Stomach (tissue), 4 donors: ENCODE measurements around the gene GRK3.

Experiments
- CTCF ChIP-seq, 7 experiments: fragments of 450-650 bp in 4 of 7; fragments of 200-600 bp in 3 of 7; sonication (generic) in 3 of 7; IDR thresholded peaks; one replicate each; pipeline ENCODE4 v1.5.1; 2016 to 2019; ENCODE audit warnings: antibody characterized with exemption in 7 of 7, control low read depth in 2 of 7, mild to moderate bottlenecking in 1 of 7
- POLR2AphosphoS5 ChIP-seq, 3 donors: sonication (generic); formaldehyde crosslinking; IDR thresholded peaks; one replicate each; pipeline ENCODE4 v1.6.1; 2016; ENCODE audit warnings: antibody characterized with exemption in 3 of 3

GRCh38 chr22:25693268-25693565, 128.7 kb downstream of the GRK3 start:
- TF ChIP-seq CTCF (IDR thresholded peaks at IDR 0.05) (no peak), POLR2AphosphoS5 (IDR thresholded peaks at IDR 0.05) (no peak)
